Activated CD4-positive, alpha-beta T cell treated with anti-CD3 and anti-CD28 coated beads, Interleukin-2, amount 50 U/mL, for 1 hour (primary cell): ENCODE results near the gene KCND1.
A peak's percentile ranks its signal among the peaks of the same experiment; 100 is the strongest.
"Not testable (repeated sequence)": the region's sequence is repeated elsewhere in the genome, so short reads cannot be mapped to it uniquely, and the experiment has no call there.

Experiments
- DNase-seq: peaks from one replicate; pipeline ENCODE4 v3.0.0-alpha.2; 2020

The KCND1 gene

GRCh38 chrX:48971249-48972219 lies at the start of gene KCND1:
Gene KCND1, minus strand, starts transcription at chrX:48971844. Its CDS starts 1,573 bp downstream, at chrX:48970271.
- no peak for DNase-seq

- DNase-seq, result no peak
Measured at GRCh38 chrX:49019599-49020249, 48.1 kb upstream of the KCND1 start.

- no peak for DNase-seq
Measured at GRCh38 chrX:49019050-49019449, 47.4 kb upstream of the KCND1 start.

- no peak for DNase-seq
Measured at GRCh38 chrX:49003696-49004095, 32.1 kb upstream of the KCND1 start.

GRCh38 chrX:49002091-49002935 lies 30.7 kb upstream of the KCND1 start, which contains the start of gene GRIPAP1:
Gene GRIPAP1, minus strand, starts transcription at chrX:49002264. Its CDS starts 35 bp downstream, at chrX:49002229.
- DNase-seq, result peak; percentile 74

- peak; percentile 49 for DNase-seq
Measured at GRCh38 chrX:49001521-49002090, 30.0 kb upstream of the KCND1 start.

GRCh38 chrX:49000636-49001035 lies 29.0 kb upstream of the KCND1 start:
- DNase-seq, result no peak

GRCh38 chrX:48999030-48999429 lies 27.4 kb upstream of the KCND1 start:
- no peak for DNase-seq

GRCh38 chrX:48998391-48998790 lies 26.7 kb upstream of the KCND1 start:
- DNase-seq, result no peak

- DNase-seq, result no peak
Measured at GRCh38 chrX:48997865-48998264, 26.2 kb upstream of the KCND1 start.

- DNase-seq, result no peak
Measured at GRCh38 chrX:48997455-48997854, 25.8 kb upstream of the KCND1 start.

- peak; percentile 6 for DNase-seq
Measured at GRCh38 chrX:48996969-48997368, 25.3 kb upstream of the KCND1 start.

- no peak for DNase-seq
Measured at GRCh38 chrX:48992341-48992740, 20.7 kb upstream of the KCND1 start.

- no peak for DNase-seq
Measured at GRCh38 chrX:48989483-48989882, 17.8 kb upstream of the KCND1 start.

GRCh38 chrX:48983896-48984295 lies 12.3 kb upstream of the KCND1 start:
- no peak for DNase-seq

- no peak for DNase-seq
Measured at GRCh38 chrX:48983081-48983480, 11.4 kb upstream of the KCND1 start.

GRCh38 chrX:48981178-48981577 lies 9.5 kb upstream of the KCND1 start:
- no peak for DNase-seq

- DNase-seq, result not testable (repeated sequence)
Measured at GRCh38 chrX:48980341-48980740, 8.7 kb upstream of the KCND1 start.

GRCh38 chrX:48978226-48978625 lies 6.6 kb upstream of the KCND1 start:
- no peak for DNase-seq

GRCh38 chrX:48976086-48976485 lies 4.4 kb upstream of the KCND1 start:
- no peak for DNase-seq

GRCh38 chrX:48975541-48975940 lies 3.9 kb upstream of the KCND1 start:
- DNase-seq, result no peak

- DNase-seq, result no peak
Measured at GRCh38 chrX:48975041-48975440, 3.4 kb upstream of the KCND1 start.

GRCh38 chrX:48974574-48974973 lies 2.9 kb upstream of the KCND1 start:
- no peak for DNase-seq
